ENCODE results near the gene USP31.

DNA sequence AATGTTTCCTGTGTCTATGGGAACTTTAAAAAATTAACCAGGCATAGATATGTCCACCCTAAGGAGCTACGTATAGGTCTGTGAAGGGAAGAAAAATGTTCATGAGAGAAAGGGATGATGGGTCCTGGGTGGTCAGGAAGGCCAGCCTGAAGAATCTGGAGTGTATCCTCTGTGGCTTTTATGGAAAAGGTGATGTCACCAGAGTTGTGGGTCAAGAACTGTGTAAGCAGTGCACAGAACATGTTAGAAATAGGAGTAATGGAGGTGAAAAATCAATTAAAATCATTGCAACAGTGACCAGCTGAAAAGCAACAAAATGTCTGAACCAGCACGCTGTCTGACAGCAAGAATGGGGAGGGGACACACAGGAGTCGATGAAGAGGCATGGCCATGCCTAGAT is 68.5 kb downstream of the USP31 start:
- TF ChIP-seq CTCF (IDR thresholded peaks at IDR 0.05) (no peak), POLR2A (IDR thresholded peaks at IDR 0.05) (no peak)

Measured in thyroid gland (tissue), 4 donors.